HG03342 (cell line): Measurements from ENCODE around the gene FCER2.
"Not testable (repeated sequence)": the region's sequence is repeated elsewhere in the genome, so short reads cannot be mapped to it uniquely, and the experiment has no call there.

Source experiments
- ATAC-seq: cut with Tn5 transposase; IDR thresholded peaks from one replicate; pipeline ENCODE4 v1.9.1; 2021; ENCODE audit warnings: mild to moderate bottlenecking, moderate library complexity; ENCODE audit not compliant: unreplicated experiment

The FCER2 gene, protein sequence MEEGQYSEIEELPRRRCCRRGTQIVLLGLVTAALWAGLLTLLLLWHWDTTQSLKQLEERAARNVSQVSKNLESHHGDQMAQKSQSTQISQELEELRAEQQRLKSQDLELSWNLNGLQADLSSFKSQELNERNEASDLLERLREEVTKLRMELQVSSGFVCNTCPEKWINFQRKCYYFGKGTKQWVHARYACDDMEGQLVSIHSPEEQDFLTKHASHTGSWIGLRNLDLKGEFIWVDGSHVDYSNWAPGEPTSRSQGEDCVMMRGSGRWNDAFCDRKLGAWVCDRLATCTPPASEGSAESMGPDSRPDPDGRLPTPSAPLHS

DNA sequence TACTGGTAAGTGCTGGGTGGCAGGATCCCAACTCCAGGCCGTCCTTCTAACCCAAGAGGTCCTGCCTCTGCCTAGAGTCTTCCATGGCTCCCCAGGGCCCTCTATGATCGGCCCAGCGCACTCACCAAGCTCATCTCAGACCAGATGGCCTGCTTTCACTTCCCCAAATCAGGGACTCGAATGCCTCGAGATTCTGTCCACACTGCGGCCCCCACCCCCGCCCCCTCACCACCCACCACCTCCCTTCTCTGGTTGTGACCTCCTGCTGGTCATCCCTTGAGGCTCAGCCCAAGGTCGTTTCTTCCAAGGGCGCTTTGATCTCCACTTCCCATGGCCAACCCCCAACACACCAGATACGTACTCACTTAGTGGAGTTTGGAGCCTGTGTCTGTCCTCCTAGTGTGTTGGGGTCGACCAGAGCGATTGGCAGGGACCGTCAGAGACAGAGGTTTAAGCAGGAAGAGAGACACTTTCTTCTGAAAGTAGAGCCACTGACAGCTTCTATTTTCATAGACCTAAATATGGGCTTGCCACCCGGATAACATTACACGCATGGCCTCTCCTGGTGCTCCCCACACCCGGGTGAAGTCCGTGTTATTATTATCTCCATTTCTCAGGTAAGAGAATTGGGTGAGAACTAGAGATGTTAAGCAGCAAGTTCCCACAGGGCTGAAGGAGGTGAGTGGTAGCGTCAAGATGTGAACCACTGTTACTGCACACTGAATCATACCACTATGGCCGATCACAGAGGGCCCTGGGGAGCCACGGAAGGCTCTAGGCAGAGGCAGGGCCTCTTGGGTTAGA, at the start of gene FCER2:
FCER2 (minus strand) TSS at position 478 of the 804 bp plus-strand sequence. CDS start 2,371 bp downstream, outside the sequence.
- peak; percentile 48 for ATAC-seq

DNA sequence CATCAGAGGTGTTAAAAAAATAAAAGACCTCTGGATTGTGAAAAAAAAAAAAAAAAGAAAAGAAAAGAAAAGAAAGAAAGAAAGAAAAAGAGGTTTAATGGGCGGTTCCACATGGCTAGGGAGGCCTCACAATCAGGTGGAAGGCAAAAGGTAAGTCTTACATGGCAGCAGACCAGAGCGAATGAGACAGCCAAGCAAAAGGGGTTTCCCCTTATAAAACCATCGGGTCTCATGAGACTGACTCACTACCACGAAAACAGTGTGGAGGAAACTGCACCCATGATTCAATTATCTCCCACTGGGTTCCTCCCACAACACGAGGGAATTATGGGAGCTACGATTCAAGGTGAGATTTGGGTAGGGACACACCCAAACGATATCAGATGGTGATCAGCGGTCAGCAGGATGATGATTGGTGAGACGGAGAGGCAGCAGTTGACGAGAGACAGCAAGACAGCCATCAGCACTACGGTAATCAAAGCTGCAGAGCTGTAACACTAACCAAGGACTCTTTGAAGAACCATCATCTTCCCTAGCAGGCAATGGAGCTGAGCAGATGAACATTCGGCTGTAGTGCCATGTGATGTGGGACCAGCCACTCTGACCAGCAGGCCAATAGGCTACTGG, 49.3 kb upstream of the FCER2 start:
- ATAC-seq: no peak

DNA sequence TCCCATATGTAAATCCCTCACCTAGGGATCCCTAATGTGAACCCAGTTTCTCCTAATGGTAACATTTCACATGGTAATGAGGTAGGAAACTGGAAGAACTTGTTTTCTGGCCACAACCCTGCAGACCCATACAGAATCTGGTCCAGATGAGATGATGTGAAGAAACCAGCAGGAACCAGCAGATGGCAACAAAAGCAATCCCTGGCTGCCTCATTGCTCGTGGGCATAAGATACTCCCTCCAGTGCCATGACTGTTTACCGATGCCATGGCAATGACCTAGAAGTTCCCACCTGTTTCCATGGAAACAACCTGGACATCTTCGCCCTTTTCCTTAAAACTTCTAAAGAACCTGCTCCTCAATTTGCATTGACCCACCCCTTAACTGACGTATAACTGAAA, 46.8 kb upstream of the FCER2 start:
- no peak for ATAC-seq

DNA sequence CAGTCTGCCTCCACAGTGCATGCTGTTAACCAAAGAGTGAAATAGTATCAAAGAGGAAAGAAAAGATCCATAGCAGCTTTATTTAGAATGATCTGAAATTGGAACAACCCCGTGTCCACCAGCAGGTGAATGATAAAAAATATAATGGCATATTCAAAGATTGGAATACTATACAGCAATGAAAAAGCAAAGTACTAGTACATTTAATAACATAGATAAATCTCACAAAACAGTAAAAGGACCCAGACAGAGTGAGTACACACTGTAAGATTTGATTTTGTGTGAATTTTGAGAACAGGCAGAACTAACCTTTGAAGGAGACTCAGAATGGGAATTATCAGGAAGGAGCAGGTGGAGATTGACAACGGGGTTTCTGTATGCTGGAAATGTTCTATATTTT, 46.2 kb upstream of the FCER2 start:
- no peak for ATAC-seq

DNA sequence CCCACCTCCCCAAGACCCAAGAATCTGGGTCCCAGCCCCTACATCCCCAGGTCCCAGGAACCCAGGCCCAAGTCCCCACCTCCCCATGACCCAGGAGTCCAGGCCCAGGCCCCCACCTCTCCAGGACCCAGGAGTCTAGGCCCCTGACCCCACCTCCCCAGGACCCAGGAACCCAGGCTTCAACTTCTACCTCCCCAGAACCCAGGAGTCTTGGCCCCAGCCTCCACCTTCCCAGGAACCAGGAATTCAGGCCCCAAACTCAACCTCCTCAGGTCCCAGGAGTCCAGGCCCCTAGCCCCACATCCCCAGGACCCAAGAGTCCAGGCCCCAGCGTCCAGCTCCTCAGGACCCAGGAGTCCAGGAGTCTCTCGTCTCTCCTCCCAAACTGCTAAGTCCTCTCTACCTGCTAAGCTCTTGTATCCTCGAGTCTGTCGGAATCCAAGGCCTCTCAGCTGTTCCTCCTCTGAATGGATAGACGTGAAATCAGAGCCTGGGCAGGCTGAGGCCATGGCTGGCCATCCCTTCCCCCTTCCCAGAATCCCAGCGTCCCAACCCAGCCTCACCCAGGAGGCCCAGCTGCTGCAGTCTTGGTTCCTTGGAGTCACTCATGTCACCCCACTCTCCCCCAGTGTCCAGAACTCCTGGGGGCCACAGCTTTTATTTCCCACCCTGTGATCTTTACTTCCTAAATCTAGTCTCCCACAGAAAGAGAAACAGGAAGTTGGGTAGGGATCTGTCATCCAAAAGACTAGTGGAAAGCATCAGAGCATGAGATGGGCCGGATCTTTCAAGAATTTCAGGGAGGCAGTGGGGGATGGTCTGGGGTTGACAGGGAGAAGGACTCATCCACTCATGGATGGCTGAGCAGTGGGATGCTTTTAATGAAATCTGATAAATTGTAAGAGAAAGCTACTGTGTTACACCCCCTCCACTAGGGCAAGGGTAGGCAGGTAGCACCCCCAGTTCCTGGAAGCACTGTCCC, 45.3 kb upstream of the FCER2 start, which contains the start of gene CD209:
CD209 (minus strand) TSS at position 632 of the 982 bp plus-strand sequence; CDS start at position 609, 23 bp downstream.
- no peak for ATAC-seq

DNA sequence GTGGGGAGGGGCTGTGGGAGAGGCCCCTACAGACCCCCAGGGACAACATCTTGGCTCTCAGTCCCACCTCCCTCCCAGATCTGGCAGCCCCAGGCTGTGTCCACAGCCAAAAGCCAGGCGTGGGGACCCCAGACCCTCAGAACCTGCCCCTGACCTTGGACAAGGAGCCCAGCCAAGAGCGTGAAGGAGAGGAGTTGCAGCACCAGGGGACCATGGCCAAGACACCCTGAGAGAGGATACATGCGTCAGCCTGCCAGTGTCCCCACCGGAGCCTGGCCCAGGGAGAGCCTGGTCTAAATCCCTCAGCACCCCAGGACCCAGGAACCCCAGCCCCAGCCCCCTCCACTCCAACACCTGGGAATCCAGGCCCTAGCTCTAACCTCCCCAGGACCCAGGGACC, 44.4 kb upstream of the FCER2 start:
- not testable (repeated sequence) for ATAC-seq

DNA sequence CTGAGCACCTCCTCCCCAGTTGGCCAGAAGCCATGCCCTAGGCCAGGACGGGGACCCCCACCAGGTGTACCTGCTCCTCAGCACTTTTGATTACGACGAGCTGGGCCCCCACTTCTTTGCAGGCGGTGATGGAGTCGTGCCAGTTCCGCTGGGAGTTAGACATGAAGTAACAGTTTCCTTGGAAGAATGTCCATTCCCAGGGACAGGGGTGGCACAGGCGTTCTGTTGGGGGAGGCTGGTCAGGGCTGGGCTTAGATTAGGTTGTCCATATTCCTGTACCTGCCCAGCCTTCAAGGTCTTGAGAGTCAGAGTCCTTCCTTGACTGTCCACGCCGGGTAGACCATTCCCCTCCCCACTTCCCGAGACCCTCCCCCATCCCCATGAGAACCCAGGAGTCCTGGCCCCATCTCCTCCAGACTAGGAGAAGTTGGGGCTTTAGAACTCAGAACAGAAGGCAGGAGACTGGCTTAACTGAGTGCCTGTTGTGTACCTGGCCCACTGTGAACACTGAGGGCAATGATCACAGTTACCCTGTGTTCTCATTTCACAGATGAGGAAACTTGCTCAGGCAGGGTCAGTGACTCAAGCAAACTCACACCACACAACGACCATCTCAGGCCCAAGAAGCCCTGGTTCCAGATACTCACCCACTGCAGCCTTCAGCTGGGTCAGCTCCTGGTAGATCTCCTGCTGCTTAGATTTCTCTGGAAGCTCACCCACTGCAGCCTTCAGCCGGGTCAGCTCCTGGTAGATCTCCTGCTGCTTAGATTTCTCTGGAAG, 43.1 kb upstream of the FCER2 start:
- no peak for ATAC-seq

DNA sequence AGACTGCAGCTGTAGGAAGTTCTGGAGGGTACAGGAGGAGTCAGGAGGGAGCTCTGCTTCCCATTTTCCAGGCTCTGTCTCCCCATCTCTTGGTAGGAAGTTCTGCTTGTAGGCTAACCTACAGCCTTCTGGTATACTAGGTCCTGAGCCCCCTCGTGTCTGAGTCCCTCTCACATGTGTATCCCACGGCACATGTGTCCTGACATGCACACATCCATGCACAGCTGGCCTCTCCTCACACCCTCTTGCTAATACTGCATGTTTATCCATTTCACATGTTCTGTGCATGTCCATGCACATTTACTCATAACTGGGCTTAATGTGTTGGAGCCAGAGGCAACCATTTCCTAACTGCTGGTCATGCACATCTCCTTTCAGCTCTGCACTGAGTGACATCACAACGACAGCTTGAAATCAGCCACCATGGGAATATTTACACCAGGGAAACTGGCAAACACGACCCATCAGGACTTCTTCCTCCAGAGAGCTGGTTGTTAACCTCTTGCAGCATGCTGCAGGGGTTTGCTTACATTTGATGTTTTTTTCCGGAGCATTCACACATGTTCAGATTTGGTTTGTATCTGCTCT, 42.4 kb upstream of the FCER2 start:
- no peak for ATAC-seq

DNA sequence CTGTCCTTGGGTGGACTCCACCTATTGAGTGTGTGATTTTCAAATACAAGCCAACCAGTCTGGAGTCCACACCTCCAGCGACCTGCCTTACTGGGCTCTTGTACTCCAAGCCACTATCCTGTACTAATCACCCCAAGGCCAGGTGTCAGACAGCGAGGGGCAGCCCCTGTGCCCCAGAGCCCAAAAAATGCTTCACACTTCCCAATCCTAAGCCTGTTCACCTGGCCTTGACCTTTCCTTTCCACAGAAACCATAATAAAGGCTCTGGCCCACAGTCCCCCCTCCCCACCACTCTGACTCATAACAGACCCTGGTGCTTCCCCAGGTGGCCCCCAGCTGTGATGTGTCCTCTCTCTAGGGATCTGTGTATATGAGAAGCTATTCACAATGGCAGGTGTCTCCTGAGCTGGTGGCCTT, 41.5 kb upstream of the FCER2 start:
- ATAC-seq: peak; percentile 75

DNA sequence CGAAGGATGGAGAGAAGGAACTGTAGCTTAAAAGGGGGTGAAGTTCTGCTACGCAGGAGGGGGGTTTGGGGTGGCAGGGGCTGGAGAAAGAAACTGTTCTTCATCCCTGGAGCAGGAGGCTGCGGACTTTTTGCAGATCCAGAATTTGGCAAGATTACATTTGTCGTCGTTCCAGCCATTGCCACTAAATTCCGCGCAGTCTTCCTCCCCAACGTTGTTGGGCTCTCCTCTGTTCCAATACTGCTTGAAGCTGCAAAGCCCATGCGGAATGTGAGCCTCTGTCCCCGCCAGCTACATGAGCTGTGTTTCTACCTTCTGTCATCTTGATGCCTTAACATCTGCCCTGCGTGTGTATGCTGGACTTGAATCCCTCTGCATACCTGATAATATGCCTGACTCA, 41.1 kb upstream of the FCER2 start:
- no peak for ATAC-seq

DNA sequence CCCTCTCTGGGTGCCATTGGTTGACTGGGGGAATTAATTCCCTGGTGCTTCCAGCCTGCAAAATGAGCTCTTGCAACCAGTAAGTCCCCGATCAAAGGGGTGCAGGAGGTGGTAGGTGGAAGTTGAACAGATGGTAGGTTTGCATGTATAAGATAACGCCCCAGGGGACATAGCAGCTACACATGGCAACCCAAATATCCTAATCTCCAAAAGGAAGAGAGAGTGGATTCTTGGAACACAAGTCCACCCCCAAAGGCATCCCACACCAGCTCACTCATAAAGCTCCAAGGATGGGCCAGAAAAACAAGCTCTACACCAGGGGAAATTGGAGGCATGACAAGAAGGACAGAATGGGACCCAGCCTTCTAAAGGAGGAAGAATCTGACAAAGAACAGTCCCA, 40.6 kb upstream of the FCER2 start:
- no peak for ATAC-seq

DNA sequence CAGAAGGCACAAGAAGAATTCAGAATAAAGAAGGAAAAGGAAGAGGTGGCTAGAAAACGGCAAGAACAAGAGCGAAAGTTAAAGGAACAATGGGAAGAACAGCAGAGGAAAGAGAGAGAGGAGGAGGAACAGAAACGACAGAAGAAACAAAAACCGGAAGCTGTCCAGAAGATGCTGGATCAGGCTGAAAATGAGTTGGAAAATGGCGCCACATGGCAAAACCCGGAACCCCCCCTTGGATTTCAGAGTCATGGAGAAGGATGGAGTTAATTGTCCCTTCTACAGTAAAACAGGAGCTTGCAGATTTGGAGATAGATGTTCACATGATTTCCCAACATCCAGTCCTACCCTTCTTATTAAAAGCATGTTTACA, 38.7 kb upstream of the FCER2 start:
- no peak for ATAC-seq

DNA sequence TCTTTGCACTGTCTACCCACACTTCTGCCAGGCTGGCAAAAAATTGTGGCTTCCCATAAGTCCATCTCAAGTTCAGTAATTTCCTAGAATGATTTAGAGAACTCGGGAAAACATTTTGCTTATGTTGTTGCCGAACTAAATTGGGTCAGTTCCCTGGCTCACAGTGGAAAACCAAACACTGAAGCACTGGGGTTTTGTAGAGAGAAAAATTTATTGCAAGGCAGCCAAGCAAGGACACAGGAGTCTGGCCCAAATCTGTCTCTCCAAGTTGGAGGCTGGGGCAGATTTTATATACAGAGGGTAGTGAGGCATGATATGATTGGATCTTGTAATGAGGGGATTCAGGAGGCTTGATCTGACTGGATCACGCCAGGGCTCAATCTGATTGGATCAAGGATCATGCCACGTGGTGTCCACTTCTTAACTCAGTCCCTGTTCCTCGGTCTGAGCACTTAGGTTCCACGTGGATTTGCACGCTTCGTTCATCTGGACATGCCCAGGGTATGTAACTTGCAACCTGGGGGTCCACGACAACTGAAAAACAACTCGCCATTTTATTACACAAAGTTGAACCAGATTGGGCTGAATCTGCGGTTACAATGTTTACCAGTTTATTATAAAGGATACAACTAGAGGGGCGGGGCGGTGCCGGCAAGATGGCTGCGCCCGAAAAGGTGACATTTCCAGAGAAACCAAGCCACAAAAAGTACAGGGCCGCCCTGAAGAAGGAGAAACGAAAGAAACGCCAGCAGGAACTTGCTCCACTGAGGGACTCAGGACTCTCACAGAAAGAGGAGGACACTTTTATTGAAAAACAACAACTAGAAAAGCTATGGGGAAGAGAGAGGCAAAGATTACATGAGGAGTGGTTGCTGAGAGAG, 38.1 kb upstream of the FCER2 start:
- ATAC-seq: no peak

DNA sequence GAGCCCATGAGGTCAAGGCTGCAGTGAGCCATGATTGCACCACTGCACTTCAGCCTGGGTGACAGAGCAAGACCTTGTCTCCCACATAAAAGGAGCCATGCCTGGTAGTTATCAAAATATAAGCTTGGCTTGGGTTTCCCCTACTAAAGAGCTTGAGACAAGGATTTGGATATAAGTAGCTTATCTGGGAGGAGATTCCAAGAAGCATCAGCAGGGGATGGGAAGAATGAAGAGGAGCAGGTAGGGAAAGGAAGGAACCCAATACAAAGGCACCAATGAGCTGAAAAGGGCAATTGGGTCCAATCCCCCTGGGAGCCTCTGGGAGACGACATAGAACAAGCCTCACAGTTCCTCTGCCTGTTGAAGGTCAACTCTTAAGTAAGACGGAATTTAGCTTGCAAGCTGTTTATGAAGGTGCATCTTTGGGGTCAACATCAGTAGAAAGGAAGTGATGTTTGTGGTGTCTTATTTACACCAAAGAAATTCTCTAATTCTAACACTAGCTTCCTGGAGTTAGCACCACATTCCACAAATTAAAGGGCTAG, 37.4 kb upstream of the FCER2 start:
- no peak for ATAC-seq

DNA sequence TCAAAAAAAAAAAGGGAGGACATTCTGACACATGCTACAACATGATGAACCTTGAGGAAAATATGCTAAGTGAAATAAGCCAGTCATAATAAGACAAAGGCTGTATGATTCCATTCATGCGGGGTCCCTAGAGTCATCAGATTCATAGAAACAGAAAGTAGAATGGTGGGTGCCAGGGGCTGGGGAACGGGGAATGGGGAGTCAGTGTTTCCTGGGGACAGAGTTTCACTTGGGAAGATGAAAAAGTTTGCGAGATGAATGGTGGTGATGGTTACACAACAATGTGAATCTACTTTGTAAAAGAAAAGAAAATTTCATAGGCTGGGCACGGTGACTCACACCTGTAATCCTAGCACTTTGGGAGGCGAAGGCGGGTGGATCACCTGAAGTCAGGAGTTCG, 36.1 kb upstream of the FCER2 start:
- ATAC-seq: no peak

DNA sequence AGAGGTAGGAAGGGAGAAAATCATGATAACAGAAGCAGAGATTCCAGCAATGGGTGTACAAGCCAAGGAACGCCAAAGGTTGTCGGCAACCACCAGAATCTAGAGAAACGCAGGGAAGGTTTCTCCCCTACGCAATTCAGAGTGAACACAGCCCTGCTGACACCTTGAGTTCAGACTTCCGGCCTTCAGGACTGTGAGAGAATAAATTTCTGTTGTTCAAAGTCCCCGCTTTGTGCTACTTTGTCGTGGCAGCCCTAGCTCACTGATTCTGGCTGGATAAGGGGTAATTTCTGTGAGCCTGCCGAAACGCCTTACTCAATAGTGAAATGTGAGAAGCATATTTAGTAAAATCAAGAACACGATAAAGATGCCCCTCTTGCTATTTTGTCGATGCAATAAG, 35.3 kb upstream of the FCER2 start:
- no peak for ATAC-seq

DNA sequence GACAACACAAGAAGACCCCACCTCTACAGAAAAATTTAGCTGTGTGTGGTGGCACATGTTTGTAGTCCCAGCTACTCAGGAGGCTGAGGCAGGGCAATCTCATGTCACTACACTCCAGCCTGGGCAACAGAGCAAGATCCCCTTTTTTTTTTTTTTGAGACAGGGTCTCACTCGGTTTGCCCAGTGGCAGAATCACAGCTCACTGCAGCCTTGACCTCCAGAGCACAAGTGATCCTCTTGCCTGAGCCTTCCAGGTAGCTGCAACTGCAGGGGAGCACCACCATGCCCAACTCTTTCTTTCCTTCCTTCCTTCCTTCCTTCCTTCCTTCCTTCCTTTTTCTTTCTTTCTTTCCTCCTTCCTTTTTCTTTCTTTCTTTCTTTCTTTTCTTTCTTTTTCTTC, 34.2 kb upstream of the FCER2 start:
- no peak for ATAC-seq
